GM18873 (cell line): ENCODE results near the gene ZNF205.

Experiments
- ATAC-seq: cut with Tn5 transposase; IDR thresholded peaks from one replicate; pipeline ENCODE4 v1.9.1; 2021; ENCODE audit warnings: mild to moderate bottlenecking, moderate library complexity, moderate number of reproducible peaks; ENCODE audit not compliant: unreplicated experiment, low FRiP score

ZNF205 gene

GRCh38 chr16:3084491-3084890 is 27.9 kb upstream of the ZNF205 start:
- no peak for ATAC-seq

DNA sequence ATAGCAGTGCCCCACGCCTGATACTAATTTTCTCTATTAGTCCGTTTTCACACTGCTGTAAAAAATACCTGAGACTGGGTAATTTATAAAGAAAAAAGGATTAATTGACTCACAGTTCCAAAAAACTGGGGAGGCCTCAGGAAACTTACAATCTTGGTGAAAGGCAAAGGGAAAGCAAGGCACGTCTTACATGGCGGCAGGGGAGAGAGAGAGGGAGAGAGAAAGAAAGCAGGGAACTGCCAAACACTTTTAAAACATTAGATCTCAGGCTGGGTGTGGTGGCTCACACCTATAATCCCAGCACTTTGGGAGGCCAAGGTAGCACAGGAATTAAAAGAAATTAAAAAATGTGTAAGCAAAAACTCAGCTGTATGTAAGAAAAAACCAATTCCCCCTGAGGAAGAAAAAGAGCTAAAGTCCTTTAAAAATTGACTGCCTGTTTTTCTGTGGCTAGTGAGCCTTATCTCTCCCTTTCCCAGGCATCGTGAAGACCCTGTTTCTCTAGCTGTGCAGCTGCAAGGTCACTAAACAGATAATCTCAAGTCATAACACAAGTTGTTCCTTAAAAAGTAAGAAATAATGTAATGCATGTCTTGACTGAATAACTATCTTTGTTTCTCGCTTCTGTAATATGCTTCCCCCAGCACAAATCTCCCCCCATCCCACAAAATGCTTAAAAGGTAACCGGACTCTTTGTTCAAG is 27.3 kb upstream of the ZNF205 start:
- ATAC-seq: no peak

DNA sequence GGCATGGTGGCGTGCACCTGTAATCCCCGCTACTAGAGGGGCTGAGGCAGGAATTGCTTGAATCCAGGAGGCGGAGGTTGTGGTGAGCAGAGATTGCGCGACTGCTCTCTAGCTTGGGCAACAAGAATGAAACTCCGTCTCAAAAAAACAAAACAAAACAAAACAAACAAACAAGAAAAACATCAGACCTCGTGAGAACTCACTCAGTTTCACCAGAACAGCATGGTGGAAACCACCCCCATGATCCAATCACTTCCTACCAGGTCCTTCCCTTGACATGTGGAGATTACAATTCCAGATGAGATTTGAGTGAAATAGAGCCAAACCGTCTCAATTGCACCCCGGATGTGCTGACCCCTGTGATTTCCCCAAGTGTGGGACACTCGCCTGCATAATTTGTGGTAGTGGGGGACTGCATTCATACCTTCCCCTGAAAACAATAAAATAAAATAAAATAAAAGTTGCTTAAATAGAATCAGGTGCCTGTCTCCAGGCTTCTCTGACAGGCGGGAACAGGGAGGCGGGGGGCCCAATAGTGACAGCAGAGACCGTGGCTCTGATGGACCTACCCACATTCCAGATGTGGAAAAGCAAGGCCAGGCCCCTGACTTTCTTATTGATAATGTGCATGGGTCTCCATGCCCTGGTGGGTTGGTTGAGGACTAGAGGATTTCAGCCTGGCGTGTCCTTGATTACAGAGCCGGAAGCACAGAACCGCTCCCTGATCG is 26.4 kb upstream of the ZNF205 start:
- no peak for ATAC-seq

GRCh38 chr16:3086596-3087242 is 25.7 kb upstream of the ZNF205 start:
- ATAC-seq: no peak

GRCh38 chr16:3087243-3088235 is 24.8 kb upstream of the ZNF205 start:
- ATAC-seq: no peak

- ATAC-seq: no peak
These were observed 23.9 kb upstream of the ZNF205 start for GRCh38 chr16:3088450-3088849.

DNA sequence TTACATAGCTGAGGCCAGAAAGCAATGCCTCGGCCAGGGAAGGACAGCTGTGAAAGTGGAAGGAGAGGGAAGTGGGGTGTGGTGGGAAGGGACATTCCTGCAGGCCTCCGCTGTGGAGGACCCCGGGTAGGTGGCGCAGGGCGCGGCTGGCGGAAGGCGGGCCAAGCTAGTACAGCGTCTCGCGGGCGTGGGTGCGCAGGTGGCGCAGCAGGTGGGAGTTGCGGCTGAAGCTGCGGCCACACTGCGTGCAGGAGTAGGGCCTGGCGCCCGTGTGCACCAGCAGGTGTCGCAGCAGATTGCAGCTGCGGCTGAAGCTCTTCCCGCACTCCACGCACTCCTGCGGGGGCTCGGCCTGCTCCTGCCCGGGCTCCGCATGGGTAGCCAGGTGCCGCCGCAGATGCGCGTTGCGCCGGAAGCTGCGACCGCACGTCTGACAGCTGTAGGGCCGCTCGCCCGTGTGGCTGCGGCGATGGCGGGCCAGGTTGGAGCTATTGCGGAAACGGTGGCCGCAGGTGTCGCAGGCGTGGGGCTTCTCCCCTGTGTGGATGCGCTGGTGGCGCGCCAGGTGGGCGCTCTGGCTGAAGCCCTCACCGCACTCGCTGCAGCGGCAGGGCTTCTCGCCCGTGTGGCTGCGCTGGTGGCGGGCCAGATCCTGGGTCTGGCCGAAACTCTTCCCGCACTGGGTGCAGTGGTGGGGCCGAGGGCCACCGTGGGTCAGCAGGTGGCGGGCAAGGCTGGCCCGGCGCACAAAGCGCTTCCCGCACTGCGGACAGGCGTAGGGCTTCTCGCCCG is 23.3 kb upstream of the ZNF205 start:
- ATAC-seq: no peak

GRCh38 chr16:3089717-3090592 is 22.4 kb upstream of the ZNF205 start:
- ATAC-seq: no peak

GRCh38 chr16:3091551-3091950 is 20.8 kb upstream of the ZNF205 start:
- no peak for ATAC-seq

DNA sequence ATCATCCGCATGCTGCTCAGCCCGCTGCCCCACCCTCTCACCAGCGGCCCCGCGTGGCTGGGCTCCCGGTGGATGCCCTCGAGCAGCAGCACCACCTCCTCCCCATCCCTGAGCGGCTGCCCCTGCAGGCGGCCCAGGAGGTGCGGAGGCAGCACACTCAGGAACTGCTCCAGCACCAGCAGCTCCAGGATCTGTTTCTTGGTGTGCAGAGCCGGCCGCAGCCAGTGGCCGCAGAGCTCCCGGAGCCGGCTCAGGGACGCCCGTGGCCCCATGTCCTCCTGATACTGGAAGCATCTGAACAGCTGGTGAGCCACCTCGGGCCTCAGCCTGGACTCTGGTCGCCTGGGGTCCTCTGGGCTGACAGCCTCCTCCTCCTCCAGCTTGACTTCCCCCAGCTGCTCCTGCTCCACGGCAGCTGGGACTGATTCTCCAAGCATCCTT is 19.9 kb upstream of the ZNF205 start:
- no peak for ATAC-seq

- no peak for ATAC-seq
These were observed 17.9 kb upstream of the ZNF205 start for GRCh38 chr16:3094289-3095027.

DNA sequence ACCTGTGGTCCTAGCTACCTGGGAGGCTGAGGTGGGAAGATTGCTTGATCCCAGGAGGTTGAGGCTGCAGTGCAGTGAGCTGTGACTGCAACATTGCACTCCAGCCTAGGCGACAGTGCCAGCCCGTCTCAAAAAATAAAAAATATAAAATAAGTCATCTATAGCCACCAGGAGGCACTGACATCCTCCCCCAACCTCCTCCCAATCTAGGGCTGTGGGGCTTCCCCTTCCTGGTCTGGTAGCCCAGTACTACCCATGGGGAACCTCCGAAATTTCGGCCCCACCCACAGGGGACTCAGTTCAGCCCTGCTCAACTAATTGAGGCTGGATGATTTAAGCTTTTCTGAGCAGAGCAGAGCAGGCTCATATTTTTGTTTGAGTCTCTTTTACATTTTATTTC is 16.5 kb upstream of the ZNF205 start:
- ATAC-seq: no peak

- ATAC-seq: no peak
These were observed 16.0 kb upstream of the ZNF205 start for GRCh38 chr16:3096362-3096761.

DNA sequence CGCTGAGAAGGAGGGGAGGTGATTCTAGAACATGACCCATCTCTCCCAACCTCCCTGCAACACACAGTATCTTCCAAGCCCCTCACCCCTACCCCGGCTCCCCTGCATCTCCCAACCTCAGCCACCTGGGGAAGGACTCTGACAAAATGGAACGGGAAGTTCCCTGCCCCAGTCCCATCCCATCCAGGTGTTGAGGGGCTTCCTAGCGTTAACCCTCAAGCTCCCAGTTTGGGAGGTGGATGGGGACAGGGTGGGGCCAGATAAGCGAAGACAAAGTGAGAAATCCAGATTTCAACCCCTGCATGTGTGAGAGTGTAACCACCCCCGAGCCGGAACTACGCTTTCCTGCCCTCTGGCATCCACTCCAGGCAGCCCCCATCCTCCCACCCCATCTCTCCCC is 15.1 kb upstream of the ZNF205 start:
- ATAC-seq: no peak

DNA sequence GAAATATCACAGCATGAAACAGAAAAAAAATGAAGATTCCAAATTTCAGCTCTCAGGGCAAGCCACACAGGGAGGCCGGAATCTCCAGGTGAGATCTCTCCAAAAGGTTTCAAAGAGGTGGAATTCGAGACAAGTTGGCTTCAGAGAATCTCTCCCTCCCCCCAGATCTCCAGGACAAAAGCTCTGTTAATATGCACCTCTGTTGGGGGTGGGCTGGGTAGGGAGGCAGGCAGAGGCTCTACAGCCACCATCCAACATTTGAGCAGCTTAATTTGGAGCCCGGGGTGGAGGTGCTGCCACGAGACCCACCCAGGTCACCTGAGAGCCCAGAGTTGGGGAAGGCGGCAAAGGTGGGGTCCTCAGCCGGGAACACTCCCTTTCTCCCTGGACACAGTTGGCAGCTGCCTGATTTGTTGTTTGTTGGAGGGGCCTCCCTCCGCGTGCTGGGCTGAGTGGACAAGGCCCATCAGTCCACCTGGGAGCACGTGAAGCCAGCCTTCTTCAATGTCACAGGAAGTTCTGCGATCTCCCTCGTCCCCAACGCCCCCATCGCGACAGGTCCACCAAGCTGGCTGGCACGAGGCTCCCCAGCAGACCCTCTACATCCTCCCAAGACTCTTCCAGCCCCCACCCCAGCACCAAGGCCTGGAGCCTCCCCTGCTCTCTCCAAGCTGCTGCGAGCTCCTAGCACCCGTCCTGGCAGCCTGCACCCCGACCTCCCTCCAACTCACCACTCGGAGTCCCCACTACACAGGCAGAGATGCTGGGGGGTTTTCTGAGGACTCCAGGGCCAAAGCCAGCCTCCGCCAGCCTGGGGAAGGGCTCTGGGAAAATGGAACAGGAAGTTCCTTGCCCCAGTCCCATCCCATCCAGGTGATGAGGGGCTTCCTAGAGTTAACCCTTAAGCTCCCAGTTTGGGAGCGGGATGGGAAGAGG is 13.7 kb upstream of the ZNF205 start, which contains the start of gene ZSCAN10:
Gene ZSCAN10, minus strand, starts transcription at position 836 of the 936 bp plus-strand sequence. CDS start 6,357 bp downstream, outside the sequence.
- ATAC-seq: no peak

DNA sequence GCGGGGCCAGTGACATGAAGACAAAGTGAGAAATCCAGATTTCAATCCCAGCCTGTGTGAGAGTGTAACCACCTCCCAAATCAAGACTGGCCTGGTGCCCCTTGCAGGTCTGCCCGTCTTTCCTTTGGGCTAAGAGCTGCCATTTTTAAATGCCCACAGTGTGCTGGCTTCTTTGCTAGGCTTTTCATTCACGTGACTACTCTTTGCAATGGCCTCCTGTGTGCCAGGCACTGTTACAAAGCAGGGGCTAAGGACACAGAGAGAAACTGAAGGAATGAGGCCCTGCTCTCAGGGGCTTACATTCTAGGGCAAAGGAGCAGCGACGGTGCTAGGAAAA is 13.0 kb upstream of the ZNF205 start:
- no peak for ATAC-seq
